SU-DHL-6 (cell line): ENCODE measurements around the gene DBET.
"Not testable (repeated sequence)": the region's sequence is repeated elsewhere in the genome, so short reads cannot be mapped to it uniquely, and the experiment has no call there.

Experiments
- EZH2phosphoT487 ChIP-seq: fragments of 200-600 bp; sonication (generic), shearing (Covaris generic); conservative IDR thresholded peaks from 2 replicates; pipeline ENCODE4 v1.6.1; 2018; ENCODE audit warnings: mild to moderate bottlenecking, antibody characterized with exemption, low read length, moderate library complexity, mixed read lengths
- TF ChIP-seq, protein P1 (sequence below): fragments of 200-600 bp; sonication (generic); IDR thresholded peaks from one replicate; pipeline ENCODE4 v1.5.1; 2017; ENCODE audit warnings: antibody characterized with exemption, mild to moderate bottlenecking, low read length, moderate library complexity; ENCODE audit not compliant: insufficient read depth, poor library complexity, severe bottlenecking

DNA sequence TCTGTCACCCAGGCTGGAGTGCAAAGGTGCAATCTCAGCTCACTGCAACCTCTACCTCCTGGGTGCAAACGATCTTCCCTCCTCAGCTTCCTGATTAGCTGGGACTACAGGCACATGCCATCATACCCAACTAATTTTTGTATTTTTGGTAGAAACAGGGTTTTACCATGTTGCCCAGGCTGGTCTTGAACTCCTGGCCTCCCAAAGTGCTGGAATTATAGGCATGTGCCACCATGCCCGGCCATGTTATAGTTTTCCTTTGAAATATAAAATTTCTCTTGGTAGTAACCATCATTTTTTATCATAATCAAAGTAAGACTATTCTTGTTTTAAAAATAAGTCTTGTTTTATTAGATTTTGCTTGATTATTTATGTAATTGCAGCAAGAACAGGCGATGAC is 50.7 kb downstream of the DBET start:
- TF ChIP-seq, protein P1, sequence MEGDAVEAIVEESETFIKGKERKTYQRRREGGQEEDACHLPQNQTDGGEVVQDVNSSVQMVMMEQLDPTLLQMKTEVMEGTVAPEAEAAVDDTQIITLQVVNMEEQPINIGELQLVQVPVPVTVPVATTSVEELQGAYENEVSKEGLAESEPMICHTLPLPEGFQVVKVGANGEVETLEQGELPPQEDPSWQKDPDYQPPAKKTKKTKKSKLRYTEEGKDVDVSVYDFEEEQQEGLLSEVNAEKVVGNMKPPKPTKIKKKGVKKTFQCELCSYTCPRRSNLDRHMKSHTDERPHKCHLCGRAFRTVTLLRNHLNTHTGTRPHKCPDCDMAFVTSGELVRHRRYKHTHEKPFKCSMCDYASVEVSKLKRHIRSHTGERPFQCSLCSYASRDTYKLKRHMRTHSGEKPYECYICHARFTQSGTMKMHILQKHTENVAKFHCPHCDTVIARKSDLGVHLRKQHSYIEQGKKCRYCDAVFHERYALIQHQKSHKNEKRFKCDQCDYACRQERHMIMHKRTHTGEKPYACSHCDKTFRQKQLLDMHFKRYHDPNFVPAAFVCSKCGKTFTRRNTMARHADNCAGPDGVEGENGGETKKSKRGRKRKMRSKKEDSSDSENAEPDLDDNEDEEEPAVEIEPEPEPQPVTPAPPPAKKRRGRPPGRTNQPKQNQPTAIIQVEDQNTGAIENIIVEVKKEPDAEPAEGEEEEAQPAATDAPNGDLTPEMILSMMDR = not testable (repeated sequence)
- TF ChIP-seq EZH2phosphoT487 = not testable (repeated sequence)
